Skeletal muscle cell (primary cell): Measurements from ENCODE around the gene NUCKS1.
A peak's percentile ranks its signal among the peaks of the same experiment; 100 is the strongest.

Experiments used
- DNase-seq: peaks from one replicate; pipeline ENCODE4 v3.0.0-alpha.2; 2010; ENCODE audit warnings: low read depth
- H3K4me3 ChIP-seq: 2 replicates; pipeline ENCODE4 v1.5.1; 2011; ENCODE audit warnings: low read depth, mild to moderate bottlenecking, control low read depth, low read length, moderate library complexity

NUCKS1 gene

DNA sequence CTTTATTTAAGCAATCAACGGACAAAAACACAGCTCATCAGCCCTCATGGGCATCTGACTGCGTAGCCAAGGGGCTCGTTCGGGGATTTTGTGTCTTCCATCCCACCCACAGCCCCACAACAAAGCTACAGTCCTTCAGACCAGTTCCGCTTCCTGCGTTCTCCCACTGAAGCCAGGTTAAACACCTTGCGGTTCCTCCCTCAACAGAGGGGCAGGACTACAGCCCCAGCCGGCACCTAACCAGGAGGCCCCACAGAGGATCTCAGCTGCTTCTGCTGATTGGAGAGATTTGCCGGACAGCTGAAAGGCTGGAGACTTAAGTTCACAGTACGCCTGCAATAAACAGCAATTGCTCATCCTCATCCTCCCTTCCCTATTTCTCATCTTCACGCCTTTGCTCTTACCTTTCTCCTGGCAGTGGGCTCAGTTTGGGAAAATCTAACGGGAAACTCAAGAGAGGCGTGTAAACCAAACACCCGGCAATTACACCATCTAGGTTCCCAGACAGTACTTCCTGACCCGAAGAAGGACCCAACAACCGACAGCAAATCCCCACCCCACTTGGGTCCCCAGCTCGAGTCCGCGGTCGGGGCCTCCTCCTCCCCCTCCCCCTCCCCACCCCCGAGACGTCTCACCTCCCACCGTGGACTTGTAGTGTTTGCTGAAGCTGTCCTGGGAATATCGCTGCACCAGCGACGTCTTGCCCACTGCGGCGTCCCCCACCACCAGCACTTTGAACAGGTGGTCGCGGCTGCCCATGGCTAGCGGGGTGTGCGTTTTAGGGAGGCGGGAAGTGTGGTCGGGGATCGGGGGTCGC, 24.4 kb upstream of the NUCKS1 start:
- no peak for DNase-seq
- peak overlapping the region; percentile 86 for H3K4me3 ChIP-seq

DNA sequence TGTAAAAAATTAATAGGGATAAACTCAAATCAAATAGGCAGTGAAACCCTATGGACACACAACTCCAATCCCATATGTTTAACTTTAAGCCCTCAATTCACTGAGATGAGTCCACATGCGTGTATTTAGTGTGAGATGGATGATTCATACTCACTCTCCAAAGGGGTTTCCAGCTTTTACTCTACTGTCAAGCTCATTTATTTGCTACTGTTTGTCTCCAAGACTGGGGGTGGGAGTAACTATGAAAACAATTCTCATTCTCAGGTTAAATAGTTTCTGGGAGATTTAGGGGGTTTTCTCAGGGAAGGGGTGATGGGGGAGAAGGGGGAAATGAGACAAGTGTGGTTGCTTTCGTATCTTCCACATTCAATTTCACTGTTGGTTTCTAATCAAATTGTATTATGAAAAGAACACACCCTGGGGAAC, 22.6 kb upstream of the NUCKS1 start:
- no peak for DNase-seq
- no peak overlapping the region for H3K4me3 ChIP-seq

DNA sequence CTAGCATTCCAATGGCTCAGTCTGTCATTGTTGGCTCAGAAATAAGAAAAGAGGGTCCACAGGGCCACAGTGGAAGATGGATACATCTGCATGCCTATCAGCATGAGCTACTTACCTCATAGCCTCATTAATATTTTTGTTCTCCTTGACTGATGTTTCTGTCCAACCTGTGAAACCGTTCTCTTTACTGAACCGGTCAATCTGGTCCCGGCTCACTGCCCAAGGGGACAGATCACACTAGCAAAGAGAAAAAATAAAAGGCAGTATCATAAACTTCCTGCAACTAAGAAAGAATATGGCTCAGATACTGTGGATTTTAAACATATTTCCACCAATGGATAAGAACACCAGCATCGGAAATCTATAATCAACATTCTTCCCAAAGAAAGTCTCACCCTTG, 20.6 kb upstream of the NUCKS1 start:
- DNase-seq, result no peak

DNA sequence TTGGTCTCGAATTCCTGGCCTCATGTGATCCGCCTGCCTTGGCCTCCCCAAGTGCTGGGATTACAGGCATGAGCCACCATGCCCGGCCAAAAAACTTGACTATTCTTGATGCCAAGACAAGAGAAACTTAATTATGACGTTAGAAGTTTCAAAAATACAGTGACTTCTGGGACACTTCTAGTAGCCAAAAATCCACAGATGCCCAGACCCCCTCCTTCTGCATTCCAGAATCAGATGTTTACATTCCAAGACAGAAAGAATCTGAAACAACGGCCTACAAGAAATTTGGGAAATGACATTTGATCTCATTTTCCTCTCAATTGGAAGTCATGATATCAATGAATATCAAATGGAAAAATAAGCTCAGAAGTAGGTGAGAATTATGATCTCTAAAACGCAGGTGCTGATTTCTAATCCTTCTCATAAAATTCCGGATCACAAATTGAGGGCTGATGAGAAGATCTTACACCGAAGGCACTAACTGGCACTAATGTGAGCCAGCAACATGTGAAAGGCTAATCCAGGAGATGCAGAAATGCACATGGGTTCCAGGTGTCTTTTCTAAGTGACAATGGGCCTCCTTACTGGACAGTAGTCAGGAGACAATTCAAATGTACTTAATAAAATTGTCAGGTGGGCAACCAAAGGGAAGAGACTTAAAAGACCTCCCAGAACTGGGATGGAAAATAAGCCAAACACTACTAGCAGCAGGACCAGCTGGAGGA, 19.8 kb upstream of the NUCKS1 start:
- DNase-seq, result no peak
- H3K4me3 ChIP-seq, result no peak overlapping the region

More for the DNA sequence above, 20.6 kb upstream of the NUCKS1 start:
- H3K4me3 ChIP-seq, result no peak overlapping the region

DNA sequence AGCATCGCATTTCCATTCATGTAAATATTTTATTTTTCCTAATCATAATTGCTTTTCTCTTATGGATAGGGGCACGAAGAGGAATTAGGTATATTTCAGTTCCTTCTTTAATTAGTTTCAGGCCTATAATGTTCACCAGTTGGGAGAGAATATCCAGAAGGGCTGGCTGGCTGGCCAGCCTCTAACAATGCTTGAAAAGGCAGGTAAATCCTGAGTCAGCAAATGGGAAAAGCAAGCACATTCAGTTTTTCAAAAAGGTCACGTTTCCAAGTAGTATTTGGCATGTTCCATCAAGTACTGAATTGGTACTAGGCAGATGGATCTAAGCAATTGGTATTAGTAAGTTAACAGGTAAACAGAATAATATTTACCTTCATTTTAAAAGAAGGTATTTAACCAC, 17.3 kb upstream of the NUCKS1 start:
- DNase-seq, result no peak

DNA sequence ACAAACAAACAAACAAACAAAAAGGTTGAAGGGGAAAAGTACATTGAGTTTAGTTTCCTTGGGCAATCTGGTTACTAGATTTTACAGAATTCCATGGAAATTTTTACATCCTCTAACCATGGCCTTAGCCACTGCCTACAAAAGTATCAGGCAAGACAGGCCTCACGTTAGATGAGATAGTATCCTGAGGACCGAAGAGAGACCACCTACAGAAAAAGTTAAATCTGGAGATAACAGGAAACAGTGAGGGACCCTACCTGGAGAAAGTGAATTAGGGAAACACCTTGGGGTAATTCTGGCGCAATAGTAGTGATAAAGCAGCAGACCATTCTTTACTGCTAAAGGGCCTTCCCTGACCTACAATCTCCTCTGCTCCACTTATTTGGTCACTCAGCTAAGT, 16.6 kb upstream of the NUCKS1 start:
- H3K4me3 ChIP-seq, result no peak overlapping the region
- DNase-seq, result no peak

More for the DNA sequence above, 17.3 kb upstream of the NUCKS1 start:
- H3K4me3 ChIP-seq, result no peak overlapping the region

DNA sequence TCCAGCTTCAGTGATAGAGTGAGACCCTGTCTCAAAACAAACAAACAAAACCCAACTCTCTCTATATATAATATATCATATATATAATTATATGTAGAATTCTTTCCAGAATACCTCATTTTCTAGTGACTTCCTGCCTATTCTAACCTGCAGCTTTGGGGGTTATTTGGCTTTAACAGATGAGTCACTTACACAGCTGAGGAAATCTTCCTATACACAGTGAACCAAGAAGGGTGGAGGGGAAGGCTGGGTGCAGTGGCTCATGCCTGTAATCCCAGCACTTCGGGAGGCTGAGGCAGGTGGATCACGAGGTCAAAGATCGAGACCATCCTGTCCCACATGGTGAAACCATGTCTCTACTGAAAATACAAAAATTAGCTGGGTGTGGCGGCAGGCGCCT, 16.1 kb upstream of the NUCKS1 start:
- DNase-seq, result no peak
- no peak overlapping the region for H3K4me3 ChIP-seq

DNA sequence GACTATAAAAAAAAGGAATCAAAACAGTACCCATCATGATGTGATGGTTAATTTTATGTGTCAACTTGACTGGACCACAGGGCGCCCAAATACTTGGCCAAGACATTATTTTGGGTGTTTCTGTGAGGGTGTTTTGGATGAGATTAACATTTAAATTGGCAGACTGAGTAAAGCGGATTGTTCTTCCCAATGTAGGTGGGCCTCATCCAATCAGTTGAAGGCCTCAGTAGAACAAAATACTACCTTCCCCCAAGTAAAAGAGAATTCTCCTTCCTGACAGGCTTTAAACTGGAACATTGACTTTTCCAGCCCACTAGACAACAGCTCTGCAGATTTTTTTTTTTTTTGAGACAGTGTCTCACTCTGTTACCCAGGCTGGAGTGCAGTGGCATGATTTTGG, 14.6 kb upstream of the NUCKS1 start:
- H3K4me3 ChIP-seq, result no peak overlapping the region
- DNase-seq, result no peak

DNA sequence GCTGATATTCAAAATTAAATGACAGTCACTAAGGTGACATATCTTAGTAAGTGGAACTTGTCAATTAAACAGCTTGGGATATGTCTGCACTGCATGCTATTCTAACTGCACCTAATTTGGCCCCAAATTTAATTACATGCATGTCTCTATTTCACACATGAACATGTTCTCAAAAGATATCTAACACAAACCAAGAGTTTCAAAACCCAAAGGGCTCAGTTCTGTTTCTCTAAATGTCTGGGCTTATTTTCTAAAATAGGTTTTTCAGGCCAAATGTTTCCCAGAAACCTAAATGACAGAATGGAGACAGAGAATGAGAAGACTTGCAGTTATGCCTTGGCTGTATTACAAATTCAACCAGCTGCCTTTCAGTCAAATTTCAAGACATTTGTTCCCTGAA, 14.0 kb upstream of the NUCKS1 start:
- DNase-seq, result no peak
- no peak overlapping the region for H3K4me3 ChIP-seq

DNA sequence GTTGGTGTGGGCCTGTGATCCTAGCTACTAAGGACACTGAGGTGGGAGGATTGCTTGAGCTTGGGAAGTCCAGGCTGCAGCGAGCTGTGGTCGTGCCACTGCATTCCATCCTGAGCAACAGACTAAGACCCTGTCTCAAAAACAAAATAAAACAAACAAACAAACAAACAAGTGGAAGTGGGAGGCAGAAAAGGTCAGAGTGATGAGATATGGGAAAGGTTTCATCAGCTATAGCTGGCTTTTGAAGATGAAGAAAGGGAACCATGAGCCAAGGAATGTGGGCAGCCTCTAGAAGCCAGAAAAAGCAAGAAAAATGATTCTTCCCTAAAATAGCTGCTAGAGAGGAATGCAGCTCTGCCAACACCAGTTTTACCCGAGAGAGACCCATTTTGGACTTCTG, 10.6 kb upstream of the NUCKS1 start:
- DNase-seq, result no peak
- H3K4me3 ChIP-seq, result no peak overlapping the region

DNA sequence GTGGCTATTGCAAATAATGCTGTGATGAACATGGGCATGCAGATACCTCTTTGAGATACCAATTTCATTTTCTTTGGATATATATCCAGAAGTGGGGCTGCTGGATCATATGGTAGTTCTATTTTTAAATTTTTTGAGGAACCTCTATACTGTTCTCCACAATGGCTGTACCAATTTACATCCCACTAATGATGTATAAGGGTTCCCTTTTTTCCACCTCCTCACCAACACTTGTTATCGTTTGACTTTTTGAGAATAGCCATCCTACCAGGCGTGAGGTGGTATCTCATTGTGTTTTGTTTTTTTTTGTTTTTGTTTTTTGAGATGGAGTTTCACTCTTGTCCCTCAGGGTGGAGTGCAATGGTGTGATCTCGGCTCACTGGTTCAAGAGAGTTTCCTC, 6.6 kb upstream of the NUCKS1 start:
- DNase-seq, result no peak
- H3K4me3 ChIP-seq, result no peak overlapping the region

DNA sequence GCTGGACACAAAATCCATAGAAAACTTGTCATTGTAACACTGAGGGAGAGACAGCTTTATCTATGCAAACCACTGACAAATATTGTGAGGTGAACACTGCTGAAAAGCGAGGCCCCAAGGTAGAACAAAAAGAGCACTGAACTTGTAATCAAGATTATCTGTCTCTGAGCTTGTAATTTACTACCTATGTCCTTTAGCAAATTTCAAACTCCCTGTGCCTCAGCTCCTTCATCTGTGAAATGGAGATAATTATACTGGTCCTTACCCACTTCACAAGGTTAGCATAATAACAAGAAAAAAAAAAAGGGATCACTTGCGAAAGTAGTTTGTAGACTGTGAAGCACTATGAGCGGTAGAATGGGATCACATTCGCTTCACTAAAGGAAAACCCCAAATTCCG, 4.9 kb upstream of the NUCKS1 start:
- no peak overlapping the region for H3K4me3 ChIP-seq
- DNase-seq, result no peak

DNA sequence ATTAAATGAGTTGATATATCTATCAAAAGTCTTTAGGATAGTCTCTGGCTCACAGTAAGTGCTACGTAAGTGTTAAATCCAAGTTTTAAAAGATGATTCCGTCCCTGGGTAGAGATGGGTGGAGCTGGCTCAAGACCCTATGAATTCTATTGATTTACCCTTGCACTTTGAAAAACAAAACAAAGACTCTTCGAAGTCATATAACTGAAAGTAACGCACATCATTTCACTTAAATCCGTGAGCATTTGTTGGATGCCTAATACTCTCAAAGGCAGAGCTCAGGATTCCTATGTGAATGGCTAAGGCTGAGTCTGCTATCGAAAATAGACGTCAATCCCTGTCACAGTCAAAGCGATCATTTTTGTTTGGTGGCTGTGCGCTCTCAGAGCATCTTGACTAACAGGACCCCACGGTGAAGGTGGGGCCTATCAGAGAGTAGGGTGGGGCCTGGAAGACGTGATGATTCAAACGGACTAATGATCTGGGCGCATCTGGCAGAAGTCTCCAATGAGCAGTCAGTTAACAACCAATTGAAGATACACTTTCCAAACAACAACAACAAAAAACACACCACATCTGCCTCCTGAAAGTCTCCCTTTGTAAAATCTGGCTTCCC, 1.2 kb upstream of the NUCKS1 start:
- DNase-seq, result no peak
- H3K4me3 ChIP-seq, result no peak overlapping the region

DNA sequence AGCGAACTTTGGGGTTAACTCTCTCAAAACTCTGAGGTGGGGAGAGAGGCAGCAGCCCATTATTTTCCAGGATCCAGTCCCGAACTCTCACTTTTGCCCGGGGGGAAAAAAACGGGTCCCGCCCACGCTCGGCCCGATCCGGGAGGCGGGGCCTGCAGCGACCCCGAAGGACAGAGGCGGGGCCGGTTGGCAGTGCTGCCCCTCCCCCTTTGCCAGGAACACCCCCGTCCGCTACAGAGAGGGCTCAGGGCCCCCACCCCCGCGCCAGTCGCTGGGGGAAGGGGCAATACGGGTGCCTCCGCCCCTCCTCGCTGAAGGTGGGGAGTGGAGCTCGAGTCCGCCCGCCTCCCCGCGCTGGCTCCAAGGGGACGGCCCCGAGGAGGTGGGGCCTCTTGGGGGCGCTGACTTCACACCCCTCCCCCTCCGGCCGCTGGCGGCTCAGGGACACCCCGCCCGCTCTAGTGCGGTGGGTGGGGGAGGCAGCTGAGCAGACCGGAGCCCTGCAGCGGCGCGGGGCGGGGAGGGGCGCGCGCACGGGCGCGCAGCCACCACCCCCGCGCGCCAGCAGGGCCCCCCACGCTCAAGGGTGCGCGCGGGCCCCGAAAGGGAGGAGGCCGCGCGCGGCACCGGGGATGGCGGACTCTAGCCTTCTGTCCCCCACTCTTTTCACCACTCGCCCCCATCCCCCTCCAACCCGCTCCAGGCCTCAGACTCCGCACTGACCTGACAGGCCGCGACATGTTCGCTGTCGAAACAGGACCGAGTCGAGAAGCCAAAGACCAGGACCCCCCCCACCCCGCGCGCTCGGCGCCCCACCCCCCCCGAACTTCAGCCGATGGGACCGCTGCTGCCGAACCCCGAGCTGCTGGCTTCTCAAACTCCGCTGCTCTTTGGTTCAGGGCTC, 496 bp downstream of the NUCKS1 start:
- peak overlapping the region; percentile 82 for H3K4me3 ChIP-seq
- peak; percentile 95 for DNase-seq

DNA sequence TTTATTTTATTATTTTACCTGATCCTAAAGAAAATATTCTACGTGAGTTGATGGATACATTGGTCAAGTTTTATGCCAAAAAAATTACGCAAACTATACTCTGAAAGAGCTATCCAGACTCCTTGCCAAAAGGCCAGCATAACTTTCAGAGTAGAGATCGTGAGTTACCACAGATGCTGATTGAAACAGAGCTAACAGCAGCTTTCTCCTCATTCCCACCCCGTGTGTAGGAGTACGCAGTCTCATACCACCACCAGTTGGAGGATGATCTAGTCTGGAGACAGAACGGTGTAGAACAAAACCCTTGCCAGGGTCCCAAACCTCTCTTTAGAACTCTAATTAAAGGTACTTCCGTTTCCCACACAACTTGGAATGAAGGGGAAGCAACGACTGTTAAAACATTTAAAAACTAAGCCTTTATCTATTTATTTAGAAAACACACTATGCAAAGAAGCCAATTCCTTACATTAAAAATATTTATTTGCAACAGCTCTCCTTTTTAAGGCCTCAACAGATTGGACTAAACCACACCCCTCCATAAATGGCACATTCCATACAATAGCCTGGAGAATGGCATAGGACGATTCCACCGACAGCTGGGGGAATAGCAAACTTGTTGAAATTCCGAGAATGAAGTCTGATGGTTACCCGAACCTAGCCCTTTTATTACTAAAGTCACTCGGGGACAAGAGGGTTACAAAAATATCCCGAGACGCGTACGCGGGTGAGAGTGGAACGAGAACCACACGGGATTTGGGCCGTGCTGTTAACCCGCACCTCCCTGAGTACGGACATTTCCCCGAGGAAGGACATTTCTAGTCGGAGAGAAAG, 1.4 kb downstream of the NUCKS1 start:
- peak; percentile 56 for DNase-seq

DNA sequence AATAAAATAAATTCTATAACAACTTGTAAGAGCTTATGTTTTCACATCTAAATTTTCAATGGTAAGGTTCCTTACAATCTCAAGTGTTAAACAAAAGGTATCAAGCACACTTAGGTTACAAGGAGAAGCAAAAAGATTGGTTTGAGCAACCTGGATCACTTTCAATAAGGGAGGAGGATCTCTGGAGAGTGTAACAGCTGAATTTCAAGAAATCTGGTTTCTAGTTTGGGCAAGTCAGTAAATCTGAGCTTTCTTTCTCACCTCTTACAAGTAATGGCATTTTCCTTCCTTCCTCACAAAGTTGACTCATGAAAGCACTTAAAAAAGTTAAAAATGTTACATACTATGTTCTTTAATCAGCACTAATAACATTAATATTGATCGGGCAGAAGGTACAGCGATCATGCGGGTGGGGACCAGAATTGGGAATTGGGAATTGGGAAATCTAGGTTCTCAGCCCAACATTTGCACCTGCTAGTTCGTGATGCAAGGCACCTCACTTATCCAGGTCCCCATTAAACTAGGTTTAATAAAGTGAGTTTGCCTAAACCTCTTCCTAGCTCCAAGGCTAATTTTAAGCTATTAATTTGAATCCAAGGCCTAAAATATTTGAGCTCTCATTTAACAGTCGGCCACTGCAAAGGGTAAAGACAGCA, 3.1 kb downstream of the NUCKS1 start:
- DNase-seq, result no peak
- peak overlapping the region; percentile 21 for H3K4me3 ChIP-seq

More for the DNA sequence above, 1.4 kb downstream of the NUCKS1 start:
- H3K4me3 ChIP-seq, result peak overlapping the region; percentile 82

DNA sequence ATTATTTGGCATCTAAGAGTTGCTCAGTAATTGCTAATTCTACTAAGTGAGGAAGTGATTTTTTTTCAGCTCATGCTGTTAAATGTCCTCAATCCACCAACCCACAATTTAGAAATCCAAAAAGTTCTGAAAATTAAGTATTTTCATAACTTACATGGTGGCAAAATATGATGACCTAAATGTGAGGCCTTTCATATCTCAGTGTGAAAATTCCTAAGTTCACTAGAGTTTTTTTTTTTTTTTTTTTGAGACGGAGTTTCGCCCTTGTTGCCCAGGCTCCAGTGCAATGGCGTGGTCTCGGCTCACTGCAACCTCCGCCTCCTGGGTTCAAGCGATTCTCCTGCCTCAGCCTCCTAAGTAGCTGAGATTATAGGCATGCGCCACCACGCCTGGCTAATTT, 5.6 kb downstream of the NUCKS1 start:
- H3K4me3 ChIP-seq, result no peak overlapping the region
- DNase-seq, result no peak

DNA sequence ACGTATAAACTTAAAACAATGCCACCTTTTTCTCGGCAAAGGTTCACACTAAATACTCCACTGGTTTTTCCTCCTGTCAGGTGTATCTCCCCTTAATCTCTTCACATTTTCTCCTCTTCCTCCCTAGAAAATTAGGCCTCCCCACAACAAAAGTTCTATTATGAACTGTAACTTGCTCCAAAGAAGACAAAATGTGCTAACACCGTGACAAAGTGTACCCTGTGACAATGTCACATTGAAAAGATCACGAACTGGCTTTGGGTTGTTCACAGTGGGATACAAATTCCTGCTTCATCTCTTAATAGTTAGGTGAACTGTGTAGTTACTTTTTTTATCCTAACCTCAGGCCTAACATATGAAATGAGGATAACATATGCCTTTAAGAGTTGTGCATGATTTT, 6.0 kb downstream of the NUCKS1 start:
- no peak overlapping the region for H3K4me3 ChIP-seq
- no peak for DNase-seq
